Testis (tissue), 3 donors: ENCODE data around the gene HOXA13. TPM values are rescaled to one million over a fixed set of nuclear protein-coding genes. Genes with fewer than 3 reads are reported as not detected.

Source experiments
- DNase-seq: peaks from one replicate; pipeline ENCODE4 v3.0.0-alpha.2; 2019
- H3K27ac ChIP-seq, 2 donors: fragments of 200-600 bp; sonication (generic); one replicate each; pipeline ENCODE4 v1.5.1; 2019
- H3K27me3 ChIP-seq: fragments of 200-600 bp; sonication (generic); one replicate; pipeline ENCODE4 v1.5.1; 2019
- H3K36me3 ChIP-seq: fragments of 200-600 bp; sonication (generic); one replicate; pipeline ENCODE4 v1.5.1; 2017; ENCODE audit warnings: low read depth; ENCODE audit errors: missing control alignments
- H3K4me1 ChIP-seq: fragments of 200-600 bp; sonication (generic); one replicate; pipeline ENCODE4 v1.5.1; 2019
- H3K4me3 ChIP-seq, 2 donors: fragments of 200-600 bp; sonication (generic); one replicate each; pipeline ENCODE4 v1.5.1; 2017 to 2019
- H3K9me3 ChIP-seq: fragments of 200-600 bp; sonication (generic); one replicate; pipeline ENCODE4 v1.5.1; 2017
- POLR2A ChIP-seq: fragments of 450-650 bp; IDR thresholded peaks from one replicate; pipeline ENCODE4 v1.6.1; 2017; ENCODE audit warnings: antibody characterized with exemption, mild to moderate bottlenecking, moderate library complexity
- WGBS, 2 donors: methylation state at CpG; one replicate each; pipeline ENCODE4 v1.1.5; 2018; 5-methylcytosine and 5-hydroxymethylcytosine counted together
- intact Hi-C: fragments of 100-400 bp; cut with DNase I; formaldehyde crosslinking; loops from one replicate; pipeline ENCODE4 v1.15.1; 2023; ENCODE audit warnings: low total_unique reads
- polyA plus RNA-seq: library from polyadenylated mRNA; stranded (reverse); fragments of 350-450 nt; fragmentation: Illumina TruSeq; extraction: RNeasy Lipid Tissue Mini Kit (QIAGEN cat#74804); gene quantifications from one replicate; pipeline ENCODE4 v1.2.3, GENCODE V29; 2014; ENCODE audit warnings: low read depth, low replicate concordance; ENCODE audit not compliant: insufficient read depth
- total RNA-seq, 2 donors: library from RNA; depleted of rRNA; stranded (reverse); fragments of >200 nt; gene quantifications; one replicate each; pipeline ENCODE4 v1.2.3, GENCODE V29; 2016
- TF ChIP-seq, protein P1 (sequence below), 3 experiments: fragments of 450-650 bp in 2 of 3; fragments of 200-600 bp in 1 of 3; sonication (generic) in 1 of 3; IDR thresholded peaks; one replicate each; pipeline ENCODE4 v1.5.1; 2016 to 2019; ENCODE audit warnings: antibody characterized with exemption in 3 of 3, mild to moderate bottlenecking in 2 of 3, moderate library complexity in 1 of 3

Gene HOXA13
- total and polyA plus RNA-seq, 3 donors from 2014 or later, result 0.30 TPM; not detected in 2

DNA sequence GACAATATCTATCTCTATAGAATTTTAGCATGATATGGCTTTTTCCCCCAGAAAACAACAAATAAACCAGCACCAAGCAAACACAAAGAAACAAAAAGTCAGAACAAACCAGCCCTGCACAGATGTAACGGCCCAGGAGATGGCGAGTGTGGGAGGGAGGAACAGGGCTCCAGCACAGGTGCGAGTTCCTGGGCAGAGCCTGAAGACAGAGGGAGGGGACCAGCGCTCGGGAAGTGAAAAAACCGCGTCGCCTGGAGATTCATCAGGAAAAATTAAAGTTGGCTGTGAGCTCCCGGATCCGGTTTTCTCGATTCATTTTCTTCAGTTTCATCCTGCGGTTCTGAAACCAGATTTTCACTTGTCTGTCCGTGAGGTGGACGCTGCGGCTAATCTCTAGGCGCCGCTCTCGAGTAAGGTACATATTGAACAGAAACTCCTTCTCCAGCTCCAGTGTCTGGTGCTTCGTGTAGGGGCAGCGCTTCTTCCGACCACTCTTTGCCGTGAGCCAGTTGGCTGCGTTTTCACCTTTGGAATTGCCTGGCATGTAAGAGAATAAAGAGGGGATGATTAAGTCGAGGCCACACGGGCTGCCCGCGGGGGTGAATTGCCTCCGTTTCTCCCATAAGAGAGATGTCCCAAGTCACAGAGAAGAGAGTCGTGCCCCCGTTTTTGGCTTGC is 28.1 kb downstream of the HOXA13 start:
- Histone ChIP-seq H3K4me3 (no peak overlapping the region), H3K27ac (no peak overlapping the region), H3K4me1 (peaks cover 12% of the 10 kb centered on the region), H3K27me3 (peaks cover under 1% of the 10 kb centered on the region), H3K9me3 (no peaks in the 10 kb centered on the region), H3K36me3 (no peaks in the 10 kb centered on the region)
- TF ChIP-seq, protein P1, sequence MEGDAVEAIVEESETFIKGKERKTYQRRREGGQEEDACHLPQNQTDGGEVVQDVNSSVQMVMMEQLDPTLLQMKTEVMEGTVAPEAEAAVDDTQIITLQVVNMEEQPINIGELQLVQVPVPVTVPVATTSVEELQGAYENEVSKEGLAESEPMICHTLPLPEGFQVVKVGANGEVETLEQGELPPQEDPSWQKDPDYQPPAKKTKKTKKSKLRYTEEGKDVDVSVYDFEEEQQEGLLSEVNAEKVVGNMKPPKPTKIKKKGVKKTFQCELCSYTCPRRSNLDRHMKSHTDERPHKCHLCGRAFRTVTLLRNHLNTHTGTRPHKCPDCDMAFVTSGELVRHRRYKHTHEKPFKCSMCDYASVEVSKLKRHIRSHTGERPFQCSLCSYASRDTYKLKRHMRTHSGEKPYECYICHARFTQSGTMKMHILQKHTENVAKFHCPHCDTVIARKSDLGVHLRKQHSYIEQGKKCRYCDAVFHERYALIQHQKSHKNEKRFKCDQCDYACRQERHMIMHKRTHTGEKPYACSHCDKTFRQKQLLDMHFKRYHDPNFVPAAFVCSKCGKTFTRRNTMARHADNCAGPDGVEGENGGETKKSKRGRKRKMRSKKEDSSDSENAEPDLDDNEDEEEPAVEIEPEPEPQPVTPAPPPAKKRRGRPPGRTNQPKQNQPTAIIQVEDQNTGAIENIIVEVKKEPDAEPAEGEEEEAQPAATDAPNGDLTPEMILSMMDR (IDR thresholded peaks at IDR 0.05), result no peak
- TF ChIP-seq POLR2A, result no peak
- DNase-seq, result no peak
- 12 to 13% methylated on average over 30 of the region's 30 CpGs for WGBS, 2 donors
- intact Hi-C loops, result no loop called here

DNA sequence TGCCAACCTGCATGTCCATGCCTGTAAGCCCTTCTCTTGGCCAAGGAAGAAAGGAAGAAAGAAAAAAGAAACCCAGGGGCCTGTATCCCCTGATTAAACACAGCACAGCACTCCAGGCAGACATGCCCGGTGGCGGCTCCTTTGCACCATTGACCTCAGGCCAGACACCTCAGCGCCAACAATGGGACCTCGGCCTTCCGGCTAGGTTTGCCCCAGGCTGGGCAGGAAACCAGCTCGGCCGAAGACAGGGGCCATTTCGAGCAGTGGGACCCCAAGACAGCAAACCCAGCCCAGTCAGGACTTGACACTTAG is 28.6 kb downstream of the HOXA13 start:
- no peaks in the 10 kb centered on the region for H3K36me3 ChIP-seq
- TF ChIP-seq POLR2A, result no peak
- TF ChIP-seq, protein P1 (IDR thresholded peaks at IDR 0.05), result no peak
- H3K9me3 ChIP-seq, result no peaks in the 10 kb centered on the region
- 43 to 51% methylated on average over 8 of the region's 8 CpGs for WGBS, 2 donors
- peaks cover 12% of the 10 kb centered on the region for H3K4me1 ChIP-seq
- peaks cover 4% of the 10 kb centered on the region for H3K27me3 ChIP-seq
- H3K27ac ChIP-seq, result no peak overlapping the region
- intact Hi-C loops, result no loop called here
- no peak overlapping the region for H3K4me3 ChIP-seq
- no peak for DNase-seq

DNA sequence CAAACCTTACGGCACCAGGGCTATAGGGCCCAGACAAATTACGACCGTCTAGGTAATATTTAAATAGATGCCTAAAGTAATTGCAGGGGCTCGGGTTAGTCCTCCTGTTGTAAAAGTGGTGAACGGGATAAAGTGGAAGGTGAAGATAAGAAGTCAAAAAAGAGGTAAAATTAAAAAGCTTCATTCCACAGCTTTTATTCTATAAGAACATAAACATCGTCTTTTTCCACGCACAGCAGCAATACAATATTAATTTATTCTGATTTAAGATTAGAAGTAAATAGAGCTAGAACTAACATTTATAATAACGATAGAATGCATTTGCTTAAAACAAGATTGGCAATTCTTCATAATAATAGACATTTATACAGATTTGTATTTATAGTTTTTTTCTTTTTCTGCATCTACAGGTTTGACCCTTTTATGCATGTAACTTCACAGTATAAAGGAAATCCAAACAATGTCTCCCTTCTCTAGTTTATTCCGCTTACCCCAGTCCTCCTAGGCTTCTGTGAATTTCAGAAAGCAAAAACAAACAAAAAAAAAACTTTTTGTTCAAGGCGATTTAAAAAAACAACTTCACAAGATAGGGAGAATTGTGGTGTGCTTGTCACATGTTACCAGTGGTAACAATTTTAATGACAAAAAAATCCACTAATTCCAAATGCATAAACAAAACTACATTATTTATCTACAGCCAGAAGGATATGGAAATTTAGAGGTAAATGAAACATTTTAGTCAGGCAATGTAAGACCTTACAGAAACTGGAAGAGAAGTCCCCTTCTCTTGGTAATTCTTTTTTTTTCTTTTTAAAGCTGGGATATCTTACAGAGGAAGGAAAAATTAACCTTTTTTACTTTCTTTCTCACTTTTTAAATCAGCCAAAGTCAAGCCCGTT is 29.2 kb downstream of the HOXA13 start:
- peaks cover 4% of the 10 kb centered on the region for H3K27me3 ChIP-seq
- H3K27ac ChIP-seq, result no peak overlapping the region
- no peak for DNase-seq
- intact Hi-C loops, result no loop called here
- 42 to 48% methylated on average over 11 of the region's 11 CpGs for WGBS, 2 donors
- TF ChIP-seq, protein P1 (IDR thresholded peaks at IDR 0.05), result no peak
- no peak for TF ChIP-seq POLR2A
- H3K4me3 ChIP-seq, result no peak overlapping the region
- H3K4me1 ChIP-seq, result peaks cover 12% of the 10 kb centered on the region
- H3K9me3 ChIP-seq, result no peaks in the 10 kb centered on the region
- no peaks in the 10 kb centered on the region for H3K36me3 ChIP-seq

DNA sequence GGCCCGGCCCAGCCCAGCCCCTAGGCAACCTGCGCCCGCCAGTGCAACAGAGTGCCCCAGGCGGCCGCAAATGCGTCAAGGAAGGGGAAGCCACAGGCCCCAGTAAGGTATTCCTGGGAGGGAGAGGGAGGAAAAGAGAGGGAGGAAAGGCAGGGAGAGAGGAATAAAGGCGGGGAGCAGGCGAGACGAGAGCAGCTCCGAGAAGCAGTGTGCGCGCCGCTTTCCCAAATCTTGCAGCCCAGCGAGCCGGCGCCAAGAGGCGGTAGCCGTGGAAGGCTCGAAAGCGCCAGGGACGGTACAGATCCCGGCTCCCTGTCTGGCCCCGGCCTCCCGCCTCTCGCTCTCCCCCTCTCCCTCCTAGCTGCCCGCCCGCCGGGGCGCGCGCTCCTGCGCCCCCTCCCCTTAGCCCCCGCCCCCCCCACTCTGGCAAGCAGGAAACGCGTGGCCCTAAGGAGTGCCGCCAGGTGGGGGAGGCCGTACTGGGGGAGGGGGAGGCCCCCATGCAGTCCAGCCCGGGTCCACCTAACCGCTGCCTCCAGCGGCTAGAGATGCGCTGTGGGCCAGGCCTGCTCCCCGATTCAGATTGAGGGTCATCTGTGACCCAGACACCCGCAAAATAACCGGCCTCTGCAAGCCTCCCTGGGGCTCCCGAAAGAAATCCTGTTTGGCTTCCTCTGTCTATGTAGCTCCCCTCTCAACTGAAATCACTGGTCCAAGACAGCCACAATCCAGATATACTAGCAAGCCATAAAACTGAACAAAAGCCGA is 30.0 kb downstream of the HOXA13 start:
- TF ChIP-seq, protein P1 (IDR thresholded peaks at IDR 0.05), result no peak
- TF ChIP-seq POLR2A, result no peak
- H3K27ac ChIP-seq, result no peak overlapping the region
- no peak for DNase-seq
- H3K27me3 ChIP-seq, result peaks cover 4% of the 10 kb centered on the region
- no peaks in the 10 kb centered on the region for H3K36me3 ChIP-seq
- no peaks in the 10 kb centered on the region for H3K9me3 ChIP-seq
- H3K4me3 ChIP-seq, result no peak overlapping the region
- WGBS, 2 donors, result 3 to 8% methylated on average over 28 to 36 of the region's 46 CpGs
- peaks cover 16% of the 10 kb centered on the region for H3K4me1 ChIP-seq
- intact Hi-C loops, result loop anchor here (10.0 kb wide), 1 partner anchor 795 kb away; no protein-coding TSS in a partner anchor
